Neural cell (in vitro differentiated cells): ENCODE results near the gene MTF2.

ENCODE experiments used
- EZH2 ChIP-seq: fragments of 200-600, 300-800 bp; shearing (Covaris generic), sonication (generic); IDR thresholded peaks from 2 replicates; pipeline ENCODE4 v1.6.1; 2014; ENCODE audit warnings: antibody characterized with exemption, low read length, borderline replicate concordance, mild to moderate bottlenecking; ENCODE audit not compliant: insufficient read depth, poor library complexity, severe bottlenecking
- MXI1 ChIP-seq: fragments of 450-650 bp; conservative IDR thresholded peaks from 2 replicates; pipeline ENCODE4 v1.6.1; 2014; ENCODE audit warnings: antibody characterized with exemption, mild to moderate bottlenecking; ENCODE audit not compliant: poor library complexity, severe bottlenecking
- POLR2AphosphoS5 ChIP-seq: IDR thresholded peaks from 2 replicates; pipeline ENCODE4 v1.6.1; 2012
- RAD21 ChIP-seq: fragments of 450-650 bp; conservative IDR thresholded peaks from 2 replicates; pipeline ENCODE4 v1.6.1; 2014; ENCODE audit warnings: antibody characterized with exemption, mild to moderate bottlenecking, moderate library complexity
- SMC3 ChIP-seq: fragments of 450-650 bp; conservative IDR thresholded peaks from 2 replicates; pipeline ENCODE4 v1.6.1; 2014; ENCODE audit warnings: antibody characterized with exemption, mild to moderate bottlenecking, moderate library complexity; ENCODE audit not compliant: poor library complexity
- TAF1 ChIP-seq: IDR thresholded peaks from 2 replicates; pipeline ENCODE4 v1.6.1; 2012; ENCODE audit warnings: low read depth
- TF ChIP-seq, protein P1 (sequence below): fragments of 450-650 bp; IDR thresholded peaks from 2 replicates; pipeline ENCODE4 v1.5.1; 2014; ENCODE audit warnings: antibody characterized with exemption, mild to moderate bottlenecking, moderate library complexity; ENCODE audit not compliant: poor library complexity, severe bottlenecking
- TF ChIP-seq, protein P2 (sequence below): IDR thresholded peaks from 2 replicates; pipeline ENCODE4 v1.6.1; 2012; ENCODE audit warnings: borderline replicate concordance

DNA sequence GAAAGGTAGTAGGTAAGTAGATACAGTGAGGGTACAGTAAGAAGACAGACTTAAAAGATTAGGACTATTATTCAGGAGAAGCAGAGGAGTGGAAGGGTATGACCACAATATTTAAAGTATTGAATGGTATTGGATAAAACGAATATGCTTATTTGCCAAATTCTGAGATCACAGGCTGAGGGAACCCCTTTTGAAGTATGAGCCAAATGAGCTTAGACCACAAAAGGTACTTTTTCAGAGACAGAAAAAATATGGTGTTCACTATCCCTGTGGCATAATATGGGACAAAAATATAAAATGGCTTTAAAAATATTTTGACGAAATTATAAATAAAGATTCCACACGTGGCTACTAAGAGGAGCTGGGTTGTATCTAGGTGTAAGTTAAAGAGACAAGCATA lies 880 bp upstream of the MTF2 start:
- TF ChIP-seq, protein P1, sequence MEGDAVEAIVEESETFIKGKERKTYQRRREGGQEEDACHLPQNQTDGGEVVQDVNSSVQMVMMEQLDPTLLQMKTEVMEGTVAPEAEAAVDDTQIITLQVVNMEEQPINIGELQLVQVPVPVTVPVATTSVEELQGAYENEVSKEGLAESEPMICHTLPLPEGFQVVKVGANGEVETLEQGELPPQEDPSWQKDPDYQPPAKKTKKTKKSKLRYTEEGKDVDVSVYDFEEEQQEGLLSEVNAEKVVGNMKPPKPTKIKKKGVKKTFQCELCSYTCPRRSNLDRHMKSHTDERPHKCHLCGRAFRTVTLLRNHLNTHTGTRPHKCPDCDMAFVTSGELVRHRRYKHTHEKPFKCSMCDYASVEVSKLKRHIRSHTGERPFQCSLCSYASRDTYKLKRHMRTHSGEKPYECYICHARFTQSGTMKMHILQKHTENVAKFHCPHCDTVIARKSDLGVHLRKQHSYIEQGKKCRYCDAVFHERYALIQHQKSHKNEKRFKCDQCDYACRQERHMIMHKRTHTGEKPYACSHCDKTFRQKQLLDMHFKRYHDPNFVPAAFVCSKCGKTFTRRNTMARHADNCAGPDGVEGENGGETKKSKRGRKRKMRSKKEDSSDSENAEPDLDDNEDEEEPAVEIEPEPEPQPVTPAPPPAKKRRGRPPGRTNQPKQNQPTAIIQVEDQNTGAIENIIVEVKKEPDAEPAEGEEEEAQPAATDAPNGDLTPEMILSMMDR: no peak
- no peak for TF ChIP-seq MXI1
- no peak for TF ChIP-seq POLR2AphosphoS5
- TF ChIP-seq, protein P2, sequence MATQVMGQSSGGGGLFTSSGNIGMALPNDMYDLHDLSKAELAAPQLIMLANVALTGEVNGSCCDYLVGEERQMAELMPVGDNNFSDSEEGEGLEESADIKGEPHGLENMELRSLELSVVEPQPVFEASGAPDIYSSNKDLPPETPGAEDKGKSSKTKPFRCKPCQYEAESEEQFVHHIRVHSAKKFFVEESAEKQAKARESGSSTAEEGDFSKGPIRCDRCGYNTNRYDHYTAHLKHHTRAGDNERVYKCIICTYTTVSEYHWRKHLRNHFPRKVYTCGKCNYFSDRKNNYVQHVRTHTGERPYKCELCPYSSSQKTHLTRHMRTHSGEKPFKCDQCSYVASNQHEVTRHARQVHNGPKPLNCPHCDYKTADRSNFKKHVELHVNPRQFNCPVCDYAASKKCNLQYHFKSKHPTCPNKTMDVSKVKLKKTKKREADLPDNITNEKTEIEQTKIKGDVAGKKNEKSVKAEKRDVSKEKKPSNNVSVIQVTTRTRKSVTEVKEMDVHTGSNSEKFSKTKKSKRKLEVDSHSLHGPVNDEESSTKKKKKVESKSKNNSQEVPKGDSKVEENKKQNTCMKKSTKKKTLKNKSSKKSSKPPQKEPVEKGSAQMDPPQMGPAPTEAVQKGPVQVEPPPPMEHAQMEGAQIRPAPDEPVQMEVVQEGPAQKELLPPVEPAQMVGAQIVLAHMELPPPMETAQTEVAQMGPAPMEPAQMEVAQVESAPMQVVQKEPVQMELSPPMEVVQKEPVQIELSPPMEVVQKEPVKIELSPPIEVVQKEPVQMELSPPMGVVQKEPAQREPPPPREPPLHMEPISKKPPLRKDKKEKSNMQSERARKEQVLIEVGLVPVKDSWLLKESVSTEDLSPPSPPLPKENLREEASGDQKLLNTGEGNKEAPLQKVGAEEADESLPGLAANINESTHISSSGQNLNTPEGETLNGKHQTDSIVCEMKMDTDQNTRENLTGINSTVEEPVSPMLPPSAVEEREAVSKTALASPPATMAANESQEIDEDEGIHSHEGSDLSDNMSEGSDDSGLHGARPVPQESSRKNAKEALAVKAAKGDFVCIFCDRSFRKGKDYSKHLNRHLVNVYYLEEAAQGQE: no peak
- no peak for TF ChIP-seq TAF1
- no peak for TF ChIP-seq RAD21
- no peak for TF ChIP-seq SMC3
- no peak for TF ChIP-seq EZH2
